GM18505 (cell line): Measurements from ENCODE around the gene NPAS3.

Source experiments
- ATAC-seq: cut with Tn5 transposase; IDR thresholded peaks from one replicate; pipeline ENCODE4 v1.9.1; 2021; ENCODE audit not compliant: unreplicated experiment
- POLR2A ChIP-seq: IDR thresholded peaks from 4 replicates; pipeline ENCODE4 v1.6.1; 2011; ENCODE audit warnings: borderline replicate concordance; ENCODE audit not compliant: insufficient read depth, insufficient read length; ENCODE audit errors: extremely low read depth

Gene NPAS3

GRCh38 chr14:33728010-33728498, 789.4 kb downstream of the NPAS3 start:
- no peak for TF ChIP-seq POLR2A
- no peak for ATAC-seq

- no peak for TF ChIP-seq POLR2A
- no peak for ATAC-seq
These were observed 791.5 kb downstream of the NPAS3 start for GRCh38 chr14:33730156-33730555.

- TF ChIP-seq POLR2A: no peak
- no peak for ATAC-seq
These were observed 793.5 kb downstream of the NPAS3 start for GRCh38 chr14:33732175-33732574.

- TF ChIP-seq POLR2A: no peak
- no peak for ATAC-seq
These were observed 794.6 kb downstream of the NPAS3 start for GRCh38 chr14:33733310-33733709.

GRCh38 chr14:33733721-33734120, 795.0 kb downstream of the NPAS3 start:
- TF ChIP-seq POLR2A: no peak
- ATAC-seq: no peak

- ATAC-seq: no peak
- no peak for TF ChIP-seq POLR2A
These were observed 795.7 kb downstream of the NPAS3 start for GRCh38 chr14:33734387-33734786.

GRCh38 chr14:33736299-33736825, 797.7 kb downstream of the NPAS3 start:
- no peak for TF ChIP-seq POLR2A
- ATAC-seq: no peak

- TF ChIP-seq POLR2A: no peak
- ATAC-seq: no peak
These were observed 798.3 kb downstream of the NPAS3 start for GRCh38 chr14:33736979-33737378.

- no peak for TF ChIP-seq POLR2A
- ATAC-seq: no peak
These were observed 798.8 kb downstream of the NPAS3 start for GRCh38 chr14:33737446-33737845.

- no peak for TF ChIP-seq POLR2A
- no peak for ATAC-seq
These were observed 799.4 kb downstream of the NPAS3 start for GRCh38 chr14:33738029-33738428.

GRCh38 chr14:33738491-33738890, 799.8 kb downstream of the NPAS3 start:
- no peak for ATAC-seq
- TF ChIP-seq POLR2A: no peak

GRCh38 chr14:33740531-33740930, 801.9 kb downstream of the NPAS3 start:
- ATAC-seq: no peak
- TF ChIP-seq POLR2A: no peak

GRCh38 chr14:33742166-33742565, 803.5 kb downstream of the NPAS3 start:
- ATAC-seq: no peak
- no peak for TF ChIP-seq POLR2A

- ATAC-seq: no peak
These were observed 806.5 kb downstream of the NPAS3 start for GRCh38 chr14:33745163-33745562.

GRCh38 chr14:33747749-33748148, 809.1 kb downstream of the NPAS3 start:
- ATAC-seq: no peak

More at GRCh38 chr14:33745163-33745562, 806.5 kb downstream of the NPAS3 start:
- no peak for TF ChIP-seq POLR2A

GRCh38 chr14:33754261-33754660, 815.6 kb downstream of the NPAS3 start:
- no peak for ATAC-seq
- TF ChIP-seq POLR2A: no peak

More at GRCh38 chr14:33747749-33748148, 809.1 kb downstream of the NPAS3 start:
- TF ChIP-seq POLR2A: no peak

- no peak for ATAC-seq
- no peak for TF ChIP-seq POLR2A
These were observed 816.7 kb downstream of the NPAS3 start for GRCh38 chr14:33755358-33755757.
